ENCODE data around the gene MED19.

GRCh38 chr11:57704932-57705331 lies 7.1 kb downstream of the MED19 start:
- TF ChIP-seq EZH2 (IDR thresholded peaks at IDR 0.05; ENCODE audit: insufficient read depth, low read length) (no peak), CTCF (IDR thresholded peaks at IDR 0.05; ENCODE audit: insufficient read depth, low read depth, low read length) (no peak)
